GM19372 (cell line): Measurements from ENCODE around the gene SPEG.

Experiments used
- ATAC-seq: cut with Tn5 transposase; IDR thresholded peaks from one replicate; pipeline ENCODE4 v1.9.1; 2021; ENCODE audit warnings: mild to moderate bottlenecking, low read depth, moderate library complexity; ENCODE audit not compliant: unreplicated experiment

The SPEG gene

GRCh38 chr2:219422952-219423534, 11.6 kb upstream of the SPEG start:
- ATAC-seq: no peak

DNA sequence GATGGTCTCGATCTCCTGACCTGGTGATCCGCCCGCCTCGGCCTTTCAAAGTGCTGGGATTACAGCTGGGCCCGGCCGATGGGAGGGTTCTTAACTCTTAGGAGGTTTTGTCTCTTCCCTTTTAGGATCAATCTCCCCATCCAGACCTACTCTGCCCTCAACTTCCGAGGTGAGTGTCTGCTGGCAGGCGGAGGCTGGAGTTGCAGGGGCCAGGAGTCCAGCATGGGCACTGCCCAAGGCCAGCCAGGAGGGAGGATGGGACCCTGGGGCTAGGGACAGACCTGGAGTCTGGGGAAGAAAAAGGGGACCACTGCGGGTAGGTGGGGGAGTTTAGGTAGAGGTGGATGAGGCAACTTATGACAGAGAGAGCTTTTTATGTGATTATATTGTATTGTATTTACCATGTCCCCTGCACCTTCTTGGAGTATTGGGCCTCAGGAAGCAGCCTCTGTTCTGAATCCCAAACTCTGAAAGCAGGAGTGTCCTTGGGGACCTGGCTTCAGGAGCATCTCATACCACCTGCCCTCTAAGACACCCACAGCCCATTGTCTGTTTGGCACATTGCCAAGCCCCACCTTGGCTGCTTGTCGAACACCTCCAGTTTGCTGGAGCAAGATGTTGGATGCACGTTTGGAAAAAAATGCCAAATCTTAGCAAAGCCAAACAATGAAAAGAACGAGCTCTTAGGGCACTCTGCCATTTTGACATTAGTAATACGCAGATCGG, 10.8 kb upstream of the SPEG start:
- ATAC-seq: no peak

DNA sequence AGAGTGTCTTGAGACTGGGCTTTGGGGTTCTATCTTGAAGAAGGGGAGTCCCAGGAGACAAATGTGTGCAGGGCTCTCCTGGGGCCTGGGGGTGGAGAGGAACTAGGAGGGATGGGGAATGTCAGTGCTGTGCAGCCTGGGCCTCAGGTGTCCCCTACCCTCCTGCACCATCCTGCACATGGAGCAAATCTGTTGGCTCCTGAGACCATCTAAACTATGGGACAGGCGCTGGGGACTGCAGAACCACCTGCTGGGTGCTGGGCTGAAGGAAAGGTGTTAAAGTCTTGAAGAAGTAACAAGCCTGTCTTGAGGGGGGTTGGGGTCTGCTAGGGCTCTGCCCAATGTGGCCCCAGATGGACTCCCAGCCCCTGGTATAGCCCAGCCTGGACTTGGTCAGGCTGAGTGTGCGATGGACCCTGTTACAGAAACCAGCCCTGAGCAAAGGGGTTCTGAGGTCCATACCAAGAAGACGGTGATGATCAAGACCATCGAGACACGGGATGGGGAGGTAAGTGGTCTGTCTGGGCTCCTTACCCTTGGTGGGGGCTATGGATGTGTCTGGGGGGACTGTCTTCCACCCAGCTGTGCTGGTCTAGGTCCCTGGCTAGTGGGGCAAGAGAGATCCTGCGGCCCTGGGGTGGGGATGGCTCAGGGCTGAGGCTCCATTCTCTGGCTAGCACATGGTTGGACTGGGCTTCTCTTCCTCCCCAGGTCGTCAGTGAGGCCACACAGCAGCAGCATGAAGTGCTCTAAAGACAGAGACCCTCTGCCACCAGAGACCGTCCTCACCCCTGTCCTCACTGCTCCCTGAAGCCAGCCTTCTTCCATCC, 9.2 kb upstream of the SPEG start:
- no peak for ATAC-seq

DNA sequence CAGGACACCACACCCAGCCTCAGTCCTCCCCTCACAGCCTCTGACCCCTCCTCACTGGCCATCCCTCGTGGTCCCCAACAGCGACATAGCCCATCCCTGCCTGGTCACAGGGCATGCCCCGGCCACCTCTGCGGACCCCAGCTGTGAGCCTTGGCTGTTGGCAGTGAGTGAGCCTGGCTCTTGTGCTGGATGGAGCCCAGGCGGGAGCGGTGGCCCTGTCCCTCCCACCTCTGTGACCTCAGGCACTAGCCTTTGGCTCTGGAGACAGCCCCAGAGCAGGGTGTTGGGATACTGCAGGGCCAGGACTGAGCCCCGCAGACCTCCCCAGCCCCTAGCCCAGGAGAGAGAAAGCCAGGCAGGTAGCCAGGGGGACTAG, 8.6 kb upstream of the SPEG start:
- no peak for ATAC-seq

- ATAC-seq: no peak
These were observed 8.0 kb upstream of the SPEG start for GRCh38 chr2:219426534-219427136.

GRCh38 chr2:219428469-219428868, 6.2 kb upstream of the SPEG start:
- ATAC-seq: no peak

GRCh38 chr2:219429958-219430606, 4.6 kb upstream of the SPEG start:
- ATAC-seq: no peak

DNA sequence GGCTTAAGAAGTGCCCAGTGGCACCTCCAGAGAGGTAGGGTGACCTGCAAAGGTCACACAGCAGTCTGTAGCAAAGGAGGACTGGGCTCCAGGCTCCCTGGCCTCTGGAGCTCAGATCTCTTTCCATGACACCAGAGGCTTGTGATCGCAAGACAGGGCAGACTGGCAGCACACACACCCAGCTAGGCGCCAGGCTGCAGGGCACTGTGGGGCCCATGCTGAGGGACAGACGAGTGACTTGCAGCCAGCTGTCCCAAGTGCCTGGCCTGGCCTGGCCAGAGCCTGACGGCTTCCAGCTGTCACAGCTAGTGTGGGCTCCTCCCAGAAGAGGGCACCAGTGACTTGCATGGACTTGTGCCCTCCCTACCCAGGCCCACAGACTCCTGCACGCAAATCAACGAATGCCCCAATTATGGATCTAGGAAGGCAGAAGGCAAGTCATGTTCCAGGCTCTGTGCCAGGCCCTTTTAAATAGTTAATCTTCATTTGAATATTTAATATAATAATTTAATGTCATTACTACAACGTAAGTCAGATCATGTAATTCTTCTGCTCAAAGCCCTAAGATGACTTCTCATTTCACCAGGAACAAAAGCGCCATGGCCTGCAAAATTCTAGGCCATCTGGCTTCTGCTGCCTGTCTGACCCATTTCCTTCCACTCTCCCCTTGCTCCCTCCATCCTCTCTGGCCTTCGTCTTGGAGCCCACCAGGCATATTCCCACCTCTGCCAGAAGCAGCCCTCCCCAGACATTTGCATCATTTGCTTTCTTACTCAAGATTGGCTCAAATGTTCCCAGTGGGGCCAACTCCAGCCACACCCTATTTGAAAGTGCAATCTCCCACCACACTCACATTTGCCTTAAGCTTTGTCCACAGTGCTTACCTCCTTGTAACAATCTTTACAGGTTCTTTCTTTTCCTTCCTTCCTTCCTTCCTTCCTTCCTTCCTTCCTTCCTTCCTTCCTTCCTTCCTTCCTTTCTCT, 3.7 kb upstream of the SPEG start:
- ATAC-seq: no peak

GRCh38 chr2:219433666-219434467, 776 bp upstream of the SPEG start:
- no peak for ATAC-seq

DNA sequence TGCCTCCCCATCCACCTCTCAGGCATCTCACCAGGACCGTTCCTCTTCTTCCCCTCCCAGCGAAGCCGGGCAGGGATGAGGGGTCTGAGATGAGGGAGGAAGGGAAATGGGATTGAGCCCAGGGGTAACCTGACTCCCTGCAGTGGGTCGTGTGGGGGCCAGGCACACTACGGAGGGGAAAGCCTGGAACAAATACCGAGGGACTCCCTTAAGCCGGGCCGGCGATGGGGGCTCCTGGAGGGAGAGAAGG, 250 bp upstream of the SPEG start:
- no peak for ATAC-seq

GRCh38 chr2:219435701-219436100, 1.1 kb downstream of the SPEG start:
- ATAC-seq: no peak

GRCh38 chr2:219436491-219436890, 1.8 kb downstream of the SPEG start:
- ATAC-seq: no peak

DNA sequence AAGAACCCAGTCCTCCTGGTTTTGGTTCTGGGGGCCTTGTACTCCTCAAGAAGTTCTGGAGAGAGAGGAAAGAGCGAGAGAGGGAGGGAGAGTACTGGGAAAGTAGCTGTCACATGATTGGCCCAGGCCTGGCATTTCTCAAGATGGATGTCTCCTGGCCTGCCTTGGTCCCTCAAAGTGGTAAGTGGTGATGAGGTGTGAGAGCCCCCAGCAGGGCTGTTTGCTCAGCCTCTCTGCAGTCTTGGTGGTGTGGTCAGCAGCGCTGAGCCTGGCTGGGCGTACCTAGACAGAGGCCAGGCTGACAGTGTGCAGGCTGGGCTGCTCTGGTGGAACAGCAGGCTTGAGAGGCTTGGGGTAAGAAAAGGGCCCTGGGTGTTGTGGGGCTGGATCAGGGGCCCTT, 2.5 kb downstream of the SPEG start:
- ATAC-seq: no peak

DNA sequence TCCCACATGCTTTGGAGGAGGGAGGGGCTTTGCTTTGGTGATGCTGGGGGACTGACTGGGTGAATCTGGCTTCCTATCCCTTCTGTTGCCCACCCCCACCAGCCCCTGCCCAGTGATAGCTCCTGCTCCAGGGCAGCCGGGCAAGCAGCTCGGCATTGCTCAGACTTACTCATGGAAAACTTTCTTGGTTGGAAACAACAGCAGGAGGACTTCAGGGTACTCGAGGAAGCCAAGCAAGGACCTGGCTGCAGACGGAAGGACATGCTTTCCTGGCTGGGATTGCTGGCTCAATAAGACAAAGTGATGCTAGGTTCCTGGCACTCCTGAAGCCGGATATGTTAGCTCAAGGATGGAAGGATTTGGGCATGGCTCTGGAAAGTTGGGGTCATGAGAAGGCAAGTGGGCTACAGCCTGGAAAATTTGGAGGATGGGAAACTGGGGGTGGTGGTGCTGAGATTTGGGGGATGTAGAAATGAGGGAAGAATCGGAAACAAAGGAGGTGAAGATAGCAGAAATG, 3.1 kb downstream of the SPEG start:
- no peak for ATAC-seq

DNA sequence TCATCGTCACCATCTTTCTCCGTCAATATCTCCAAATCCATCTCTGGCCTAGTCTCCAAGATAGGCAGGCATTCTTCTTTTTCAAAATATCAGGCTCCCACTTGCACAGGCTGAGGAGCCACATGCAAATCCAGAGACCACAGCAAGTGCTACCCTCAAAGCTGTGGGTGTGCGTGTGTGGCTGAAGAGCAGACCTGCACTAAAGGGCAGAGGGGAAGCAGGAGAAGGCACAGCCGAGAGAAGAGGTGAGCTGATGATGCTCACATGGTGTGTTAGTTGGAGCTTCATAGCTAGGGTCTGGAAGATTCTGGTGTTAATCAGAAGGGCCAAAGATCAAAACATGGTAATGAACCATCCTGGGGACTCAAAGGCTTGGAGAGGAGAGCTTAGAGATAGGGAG, 3.8 kb downstream of the SPEG start:
- no peak for ATAC-seq

DNA sequence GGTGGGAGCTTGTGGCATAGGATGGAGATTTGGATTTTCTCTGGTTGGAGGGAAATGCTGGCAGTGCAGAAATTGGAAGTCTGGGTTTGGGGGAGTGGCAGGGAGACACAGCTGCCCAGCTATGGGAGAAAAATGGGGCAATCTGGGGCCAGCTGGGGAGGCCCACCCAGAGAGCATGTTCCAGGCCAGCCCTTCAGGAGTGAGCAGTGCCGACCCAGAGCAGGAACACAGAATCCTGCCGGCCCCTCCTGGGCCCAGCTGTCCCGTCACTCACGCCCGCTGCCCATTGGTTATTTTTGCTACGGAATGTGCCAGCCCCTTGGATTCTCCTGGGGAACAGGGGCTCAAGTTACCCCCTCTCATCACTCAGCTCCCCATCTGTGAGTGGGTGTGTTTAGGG, 4.9 kb downstream of the SPEG start:
- no peak for ATAC-seq

- no peak for ATAC-seq
These were observed 6.0 kb downstream of the SPEG start for GRCh38 chr2:219440388-219441256.
